ENCODE results near the gene CYBA.

Gene CYBA

DNA sequence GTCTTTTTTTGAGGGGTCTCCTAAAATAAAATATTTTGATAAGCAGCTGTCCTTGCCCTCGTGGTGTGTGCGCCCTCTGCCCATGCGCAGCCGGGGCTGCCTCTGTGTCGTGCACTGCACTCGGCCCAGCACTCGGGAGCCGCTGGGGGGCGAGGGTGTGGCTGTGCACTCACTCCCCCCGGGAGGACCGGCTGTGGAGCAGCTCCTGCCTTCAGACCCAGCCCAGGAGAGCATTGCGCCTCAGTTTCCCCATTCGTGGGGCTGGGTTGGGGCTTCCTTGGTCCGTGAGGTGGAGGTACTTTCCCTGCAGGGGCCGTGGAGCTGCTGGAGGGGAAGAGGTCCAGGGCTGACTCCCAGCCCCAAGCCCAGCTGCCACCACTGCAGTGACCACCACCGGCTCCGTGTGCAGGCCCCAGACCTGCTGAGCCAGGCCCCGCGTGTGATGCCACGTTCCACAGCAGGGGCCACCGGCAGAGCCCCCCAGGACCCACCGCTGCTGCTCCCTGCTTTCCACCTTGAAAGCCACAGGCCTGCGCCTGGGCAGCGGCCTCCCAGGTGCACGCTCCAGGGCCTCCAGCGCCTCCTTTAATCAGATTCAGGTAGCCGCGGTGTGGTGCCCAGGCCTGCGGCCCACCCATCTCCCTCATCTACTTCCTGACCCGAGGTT is 18.8 kb downstream of the CYBA start:
- no peak for DNase-seq (ENCODE audit: low read depth in 3 of 3, low spot score in 1 of 3)

DNA sequence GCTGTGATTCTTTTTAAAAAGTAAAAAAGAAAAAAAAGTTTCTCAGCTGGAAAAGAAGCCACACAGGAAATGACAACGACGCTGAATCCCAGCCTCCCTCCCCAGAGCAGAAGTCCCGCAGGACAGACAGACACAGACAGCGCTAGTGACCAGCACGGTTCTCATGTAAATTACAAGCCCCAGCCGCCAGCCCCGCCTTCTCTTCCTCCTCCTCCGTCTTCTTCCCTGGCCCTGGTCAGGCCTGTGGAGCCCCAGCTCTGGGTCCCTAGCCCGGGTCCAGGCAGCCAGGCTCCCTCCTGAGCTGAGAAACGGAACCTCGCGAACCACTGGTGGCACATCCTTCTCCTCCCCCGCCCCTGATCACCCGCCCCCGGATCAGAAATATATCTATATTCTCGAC is 19.5 kb downstream of the CYBA start:
- no peak for DNase-seq (ENCODE audit: low read depth in 3 of 3, low spot score in 1 of 3)

DNA sequence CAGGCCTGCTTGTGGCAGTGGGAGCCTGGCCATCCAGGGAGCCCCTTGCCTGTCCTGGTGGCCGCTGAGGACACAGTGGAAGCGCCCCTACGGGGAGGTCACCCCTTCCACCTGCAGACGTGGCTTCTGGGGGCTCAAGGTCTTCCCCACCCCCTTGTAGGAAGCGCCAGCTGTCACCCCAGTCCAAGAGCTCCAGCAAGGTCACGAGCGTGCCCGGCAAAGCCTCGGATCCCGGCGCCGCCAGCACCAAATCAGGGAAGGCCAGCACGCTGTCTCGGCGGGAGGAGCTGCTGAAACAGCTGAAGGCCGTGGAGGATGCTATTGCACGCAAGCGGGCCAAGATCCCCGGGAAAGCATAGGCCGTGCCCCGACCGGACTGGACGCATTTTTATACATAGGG is 19.9 kb downstream of the CYBA start:
- DNase-seq (ENCODE audit: low read depth in 3 of 3, low spot score in 1 of 3): no peak

DNA sequence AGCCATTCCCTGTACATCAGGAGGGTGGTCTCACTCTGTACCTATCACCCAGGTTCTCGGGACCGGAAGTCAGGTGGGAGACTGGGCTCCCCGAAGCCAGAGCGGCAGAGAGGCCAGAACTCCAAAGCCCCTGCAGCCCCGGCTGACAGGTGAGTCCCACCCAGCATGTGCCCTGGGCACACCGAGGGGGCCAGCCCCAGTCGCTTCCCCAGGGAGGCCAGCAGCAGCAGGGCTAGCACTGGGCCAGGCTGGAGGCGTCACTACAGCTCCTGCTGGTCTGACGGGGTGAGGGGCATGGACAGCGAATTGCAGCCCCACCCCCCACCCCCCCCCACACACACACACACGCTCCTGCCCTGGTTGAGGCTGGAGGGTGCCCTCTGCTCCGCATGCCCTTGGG is 20.4 kb downstream of the CYBA start:
- DNase-seq (ENCODE audit: low read depth in 3 of 3, low spot score in 1 of 3): no peak

DNA sequence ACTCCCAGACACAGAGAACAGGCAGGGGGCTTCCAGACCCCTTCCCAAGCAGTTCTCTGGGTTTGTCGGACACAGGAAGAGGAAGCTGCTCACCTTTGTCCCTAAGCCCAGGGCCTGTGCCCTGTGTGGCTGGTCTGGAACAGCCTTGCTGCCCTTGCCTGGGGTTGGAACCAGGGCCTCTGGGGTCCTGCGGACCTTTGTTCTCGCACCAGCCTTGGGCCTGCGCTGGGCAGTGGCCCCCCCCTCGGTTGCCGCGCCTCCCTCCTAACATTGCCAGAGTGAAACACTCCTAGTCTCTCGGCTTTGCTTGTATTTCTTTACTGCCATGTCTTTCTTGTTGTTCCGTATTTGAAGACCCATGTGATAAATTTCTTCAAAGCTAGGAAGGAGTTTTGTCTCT is 21.0 kb downstream of the CYBA start:
- no peak for DNase-seq (ENCODE audit: low read depth in 3 of 3, low spot score in 1 of 3)

DNA sequence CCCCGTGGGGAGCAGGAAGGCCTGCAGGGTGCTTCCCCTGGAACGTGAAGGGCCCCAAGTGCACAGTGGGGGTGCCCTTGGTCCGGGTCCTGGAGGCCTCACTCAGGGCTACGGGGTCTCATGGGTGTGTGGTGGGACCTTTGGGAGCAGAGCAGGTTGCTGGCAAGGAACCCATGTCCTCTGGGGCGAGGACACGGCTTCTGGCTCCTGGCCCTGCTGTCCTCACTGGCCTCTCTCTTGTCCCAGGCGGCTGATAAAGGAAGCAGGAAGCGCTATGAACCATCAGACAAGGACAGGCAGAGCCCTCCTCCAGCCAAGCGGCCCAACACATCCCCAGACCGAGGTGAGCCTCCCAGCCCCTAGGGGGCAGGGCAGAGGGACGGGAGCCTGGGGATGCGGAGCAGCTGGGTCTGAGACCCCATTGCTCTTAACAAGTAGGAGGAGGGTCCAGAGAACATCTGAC is 22.3 kb downstream of the CYBA start:
- DNase-seq (ENCODE audit: low read depth in 3 of 3, low spot score in 1 of 3): no peak

DNA sequence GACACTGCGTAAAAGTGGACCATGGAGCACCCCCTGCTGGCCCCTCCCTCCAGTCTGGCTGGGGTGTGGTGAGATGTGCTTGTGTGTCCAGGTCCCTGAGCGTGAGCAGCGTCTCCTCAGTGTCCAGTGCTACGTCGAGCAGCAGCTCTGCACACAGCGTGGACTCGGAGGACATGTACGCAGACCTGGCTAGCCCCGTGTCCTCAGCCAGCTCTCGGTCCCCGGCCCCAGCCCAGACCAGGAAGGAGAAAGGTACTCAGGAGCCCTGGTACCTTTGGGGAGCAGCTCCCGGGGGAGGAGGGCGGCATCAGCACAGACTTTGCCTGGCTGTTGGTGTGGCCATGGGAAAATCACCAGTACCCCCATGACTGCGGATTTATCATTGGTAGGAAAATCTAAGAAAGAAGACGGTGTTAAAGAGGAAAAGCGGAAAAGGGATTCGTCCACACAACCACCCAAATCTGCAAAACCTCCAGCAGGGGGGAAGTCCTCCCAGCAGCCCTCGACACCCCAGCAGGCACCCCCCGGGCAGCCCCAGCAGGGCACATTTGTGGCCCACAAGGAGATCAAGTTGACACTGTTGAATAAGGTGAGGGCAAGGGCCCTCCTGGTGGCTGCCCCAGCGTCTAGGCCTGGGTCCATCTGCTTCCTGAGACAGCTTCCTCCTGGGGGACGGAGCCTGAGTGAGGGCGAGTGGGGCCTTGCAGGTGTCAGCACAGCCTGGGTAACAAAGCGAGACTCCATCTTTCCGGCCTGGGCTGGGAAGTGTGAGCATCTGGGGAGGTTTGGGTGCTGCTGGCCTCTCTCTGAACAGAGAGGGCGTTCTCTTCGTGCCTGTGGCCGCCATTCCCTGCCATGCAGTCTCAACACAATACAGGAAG is 23.1 kb downstream of the CYBA start:
- DNase-seq (ENCODE audit: low read depth in 3 of 3, low spot score in 1 of 3): no peak

DNA sequence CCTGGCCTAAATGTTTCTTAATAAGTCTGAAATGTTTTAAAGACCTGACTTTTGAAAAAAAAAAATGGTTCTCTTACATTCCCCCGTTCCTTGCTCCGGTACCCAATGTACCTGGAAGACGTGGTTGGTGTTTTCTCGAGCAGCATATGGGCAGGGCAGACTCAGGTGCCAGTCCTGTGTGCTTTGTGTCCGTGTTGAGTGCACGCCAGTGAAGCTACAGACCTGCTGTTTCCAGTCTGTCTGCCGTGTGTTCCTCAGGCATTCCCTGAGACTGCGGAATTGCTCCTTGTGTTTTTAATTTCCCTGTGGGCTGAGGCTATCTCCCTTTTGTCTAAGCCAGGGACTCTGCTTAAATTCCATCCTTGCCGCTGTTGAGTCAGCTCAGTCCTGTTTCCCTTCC is 24.2 kb downstream of the CYBA start:
- DNase-seq (ENCODE audit: low read depth in 3 of 3, low spot score in 1 of 3): no peak

DNA sequence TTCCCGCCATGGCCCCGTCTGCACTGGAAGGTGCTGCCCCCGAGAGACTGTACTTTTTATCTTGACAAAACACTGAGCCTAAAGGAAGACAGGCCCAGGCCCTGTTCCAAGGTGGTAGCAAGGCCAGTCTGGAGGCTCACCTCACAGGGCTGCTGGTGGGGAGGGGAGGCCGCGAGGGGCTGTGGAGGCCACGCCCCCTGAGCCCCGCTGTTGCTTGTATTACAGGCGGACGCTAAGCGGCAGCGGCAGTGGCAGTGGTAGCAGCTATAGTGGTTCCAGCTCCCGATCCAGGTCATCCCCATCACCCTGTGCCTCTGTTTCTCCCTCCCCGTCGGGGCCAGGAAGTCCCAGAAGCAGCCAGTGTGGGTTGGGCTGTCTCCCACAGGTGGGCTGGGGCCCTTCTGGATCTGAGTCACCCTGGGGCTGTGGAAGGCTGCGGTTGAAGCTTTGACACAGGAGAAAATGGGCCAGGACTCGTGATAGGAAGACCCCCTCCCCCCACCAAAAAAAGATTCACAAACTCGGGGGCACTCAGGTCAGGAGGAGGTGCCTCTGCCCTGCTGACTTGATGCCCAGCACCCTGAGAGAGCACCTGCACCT is 25.8 kb downstream of the CYBA start:
- DNase-seq (ENCODE audit: low read depth in 3 of 3, low spot score in 1 of 3): no peak

DNA sequence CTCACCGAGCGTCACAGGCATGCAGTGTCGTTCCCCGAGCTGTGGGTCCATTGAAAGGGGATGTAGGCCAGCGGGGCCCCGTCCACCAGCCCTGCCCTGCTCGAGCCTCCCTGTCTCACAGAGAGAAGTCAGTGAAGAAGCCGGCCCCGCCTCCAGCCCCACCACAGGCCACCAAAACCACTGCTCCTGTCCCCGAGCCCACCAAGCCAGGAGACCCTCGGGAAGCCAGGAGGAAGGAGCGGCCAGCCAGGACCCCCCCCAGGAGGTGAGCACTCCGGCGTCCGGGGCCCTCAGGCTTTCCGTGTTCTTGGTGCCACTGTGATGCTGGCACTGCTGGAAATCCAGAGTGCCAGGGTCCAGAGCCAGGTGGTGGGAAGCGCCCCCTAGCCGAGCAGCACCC is 26.4 kb downstream of the CYBA start:
- no peak for DNase-seq (ENCODE audit: low read depth in 3 of 3, low spot score in 1 of 3)

DNA sequence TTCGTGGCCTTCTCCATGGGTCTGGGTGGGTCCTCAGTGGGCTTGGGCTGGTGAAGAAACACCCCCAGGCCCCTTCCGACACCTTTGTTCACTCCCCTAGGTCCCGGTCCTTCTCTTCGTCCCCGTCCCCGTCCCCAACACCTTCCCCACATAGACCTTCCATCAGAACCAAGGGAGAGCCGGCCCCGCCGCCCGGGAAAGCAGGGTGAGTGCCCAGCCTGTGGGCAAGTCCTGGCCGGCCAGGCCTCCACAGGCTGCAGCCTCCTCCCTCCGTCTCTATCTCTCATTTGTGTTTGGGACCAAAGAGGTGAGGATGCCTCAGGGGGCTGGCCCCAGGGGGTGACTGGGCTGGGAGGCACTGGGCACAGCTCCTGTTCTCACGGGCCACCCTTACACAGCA is 27.0 kb downstream of the CYBA start:
- DNase-seq (ENCODE audit: low read depth in 3 of 3, low spot score in 1 of 3): no peak

DNA sequence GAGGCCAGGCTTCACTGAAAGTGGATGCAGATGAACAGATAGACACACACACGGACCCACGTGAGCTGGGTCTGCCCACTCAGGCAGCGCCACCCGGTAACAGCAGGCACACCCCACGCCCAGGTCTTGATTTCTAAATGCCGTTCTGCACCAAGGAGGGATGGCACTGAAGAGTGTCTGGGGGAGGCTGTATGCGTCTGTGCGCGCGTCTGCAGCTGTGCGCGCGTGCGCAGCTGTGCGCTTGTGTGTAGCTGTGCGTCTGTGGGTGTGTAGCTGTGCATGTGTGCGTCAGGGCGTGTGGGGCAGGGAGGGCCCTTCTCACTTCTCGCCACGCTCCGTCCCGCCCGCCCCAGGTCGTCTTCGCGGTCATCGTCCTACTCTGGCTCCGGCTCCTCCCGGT is 28.0 kb downstream of the CYBA start:
- no peak for DNase-seq (ENCODE audit: low read depth in 3 of 3, low spot score in 1 of 3)

DNA sequence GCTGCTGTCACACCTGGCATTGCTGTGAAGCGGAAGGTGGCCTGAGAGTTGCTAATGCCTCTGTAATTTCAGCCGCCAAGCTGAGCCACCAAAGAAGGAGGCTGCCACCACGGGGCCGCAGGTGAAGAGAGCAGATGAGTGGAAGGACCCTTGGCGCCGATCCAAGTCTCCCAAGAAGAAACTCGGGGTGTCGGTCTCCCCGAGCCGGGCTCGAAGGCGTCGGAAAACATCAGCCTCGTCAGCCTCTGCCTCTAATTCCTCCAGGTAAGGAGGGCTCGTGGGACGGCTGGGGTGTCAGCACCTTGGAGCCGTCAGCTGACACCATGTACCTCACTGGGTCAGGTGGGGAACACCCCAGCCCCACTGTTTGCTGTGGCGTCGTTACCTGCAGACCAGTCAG is 28.7 kb downstream of the CYBA start:
- no peak for DNase-seq (ENCODE audit: low read depth in 3 of 3, low spot score in 1 of 3)

DNA sequence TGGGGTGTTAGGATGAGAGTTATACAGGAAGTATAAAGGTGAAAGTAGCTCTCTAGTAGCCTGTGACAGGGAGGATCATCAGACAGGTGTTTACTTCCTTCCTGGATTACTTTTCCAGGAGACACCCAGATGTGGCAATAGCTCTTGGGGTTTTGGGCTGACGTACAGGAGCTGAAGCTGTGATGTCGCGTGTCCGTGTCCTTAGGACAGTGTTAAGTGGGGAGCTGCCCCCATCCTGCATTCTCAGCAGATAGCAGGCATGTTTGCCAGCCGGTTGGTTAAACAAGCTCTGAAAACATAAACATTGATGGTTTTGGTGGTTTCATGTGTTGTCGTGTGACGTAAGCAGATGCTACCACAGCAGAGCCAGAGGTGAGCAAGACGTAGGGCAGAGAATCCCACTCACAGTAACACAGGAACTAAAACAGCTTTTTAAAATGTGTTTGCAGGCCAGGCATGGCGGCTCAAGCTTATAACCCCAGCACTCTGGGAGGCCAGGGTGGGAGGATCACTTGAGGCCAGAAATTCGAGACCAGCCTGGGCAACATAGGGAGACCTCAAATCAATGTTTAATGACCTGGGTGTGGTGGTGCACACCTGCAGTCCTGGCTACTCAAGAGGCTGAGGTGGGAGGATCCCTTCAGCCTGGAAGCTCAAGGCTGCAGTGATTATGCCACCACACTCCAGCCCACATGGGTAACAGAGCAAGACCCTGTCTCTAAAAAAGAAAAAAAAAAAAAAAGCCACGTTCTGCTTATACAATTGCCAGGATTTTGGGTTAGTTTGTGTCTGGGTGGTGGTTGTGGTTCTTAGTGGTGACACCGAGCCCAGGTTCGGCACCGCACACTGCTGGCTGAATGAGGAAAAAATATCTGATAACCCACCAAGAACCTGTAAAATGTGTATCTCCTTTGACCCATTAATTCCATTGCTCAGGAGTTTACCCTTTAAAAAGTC is 30.7 kb downstream of the CYBA start:
- DNase-seq (ENCODE audit: low read depth in 3 of 3, low spot score in 1 of 3): peak in 2 of 3 donors; percentile 22 to 39

DNA sequence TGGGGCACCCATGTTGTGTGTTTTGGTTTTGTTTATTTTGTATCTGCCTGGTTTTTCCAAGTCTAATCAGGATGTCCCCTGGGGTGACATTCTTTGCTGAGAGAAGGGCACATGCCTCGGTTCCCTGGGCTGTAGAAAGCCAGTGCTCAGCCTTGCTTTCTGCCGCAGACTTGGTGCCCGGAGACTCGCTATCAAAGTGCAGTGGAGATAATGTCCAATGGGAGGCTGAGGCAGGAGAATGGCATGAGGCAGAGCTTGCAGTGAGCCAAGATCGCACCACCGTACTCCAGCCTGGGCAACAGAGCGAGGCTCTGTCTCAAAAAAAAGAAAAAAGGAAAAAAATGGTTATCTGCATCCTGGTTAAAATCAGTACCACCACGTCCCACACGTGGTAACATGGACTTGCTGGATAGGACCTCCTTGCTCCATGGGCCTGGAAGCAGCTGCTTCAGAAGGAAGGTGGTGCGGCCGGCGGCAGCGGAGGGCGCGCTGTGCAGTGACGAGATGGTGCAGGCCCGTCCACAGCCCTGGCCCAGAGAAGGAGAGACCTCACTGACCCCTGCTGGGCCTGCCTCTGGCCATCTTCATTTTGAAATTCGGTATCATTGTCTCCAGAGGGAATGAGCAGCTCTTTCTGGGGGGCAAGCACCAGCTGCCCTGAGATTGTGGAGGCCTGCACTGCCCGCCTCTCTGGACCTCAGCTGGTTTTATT is 31.7 kb downstream of the CYBA start:
- DNase-seq (ENCODE audit: low read depth in 3 of 3, low spot score in 1 of 3): no peak

DNA sequence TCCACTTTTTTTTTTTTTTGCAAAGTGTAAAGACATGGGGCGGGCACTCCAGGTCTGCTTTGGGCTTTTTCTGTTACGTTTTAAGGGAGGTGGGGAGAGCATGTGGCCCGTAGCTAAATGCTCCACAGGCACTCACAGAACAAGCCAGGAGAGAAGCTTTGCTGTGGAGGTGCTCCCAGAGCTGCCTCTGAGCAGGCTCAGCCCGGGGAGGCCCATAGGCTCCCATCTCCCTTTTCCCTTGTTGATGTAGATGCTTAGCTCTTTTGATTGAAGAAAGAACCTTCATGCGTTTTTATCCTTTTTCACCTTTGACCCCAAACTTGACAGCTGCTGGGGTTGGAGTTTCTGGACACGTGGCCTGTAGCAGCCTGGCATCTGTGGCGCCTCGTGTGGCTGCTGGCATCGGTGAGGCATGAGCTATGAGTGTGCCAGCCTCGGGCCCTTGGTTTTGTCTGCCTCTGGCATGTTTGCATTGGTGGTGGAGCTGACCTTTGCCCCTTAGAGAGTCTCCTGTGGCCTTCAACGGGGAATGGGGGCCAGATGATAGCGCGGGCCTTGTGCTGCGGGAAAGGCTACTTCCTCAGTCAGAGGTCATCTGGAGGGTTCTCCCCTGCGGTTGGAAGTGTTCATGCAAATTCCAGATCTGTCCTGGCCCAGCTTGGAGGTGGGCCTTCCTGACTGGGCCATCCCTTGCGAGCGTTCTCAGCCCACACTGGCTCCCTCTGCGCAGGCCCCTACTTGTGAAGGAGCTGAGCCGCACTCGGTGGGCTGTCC is 32.5 kb downstream of the CYBA start:
- no peak for DNase-seq (ENCODE audit: low read depth in 3 of 3, low spot score in 1 of 3)

DNA sequence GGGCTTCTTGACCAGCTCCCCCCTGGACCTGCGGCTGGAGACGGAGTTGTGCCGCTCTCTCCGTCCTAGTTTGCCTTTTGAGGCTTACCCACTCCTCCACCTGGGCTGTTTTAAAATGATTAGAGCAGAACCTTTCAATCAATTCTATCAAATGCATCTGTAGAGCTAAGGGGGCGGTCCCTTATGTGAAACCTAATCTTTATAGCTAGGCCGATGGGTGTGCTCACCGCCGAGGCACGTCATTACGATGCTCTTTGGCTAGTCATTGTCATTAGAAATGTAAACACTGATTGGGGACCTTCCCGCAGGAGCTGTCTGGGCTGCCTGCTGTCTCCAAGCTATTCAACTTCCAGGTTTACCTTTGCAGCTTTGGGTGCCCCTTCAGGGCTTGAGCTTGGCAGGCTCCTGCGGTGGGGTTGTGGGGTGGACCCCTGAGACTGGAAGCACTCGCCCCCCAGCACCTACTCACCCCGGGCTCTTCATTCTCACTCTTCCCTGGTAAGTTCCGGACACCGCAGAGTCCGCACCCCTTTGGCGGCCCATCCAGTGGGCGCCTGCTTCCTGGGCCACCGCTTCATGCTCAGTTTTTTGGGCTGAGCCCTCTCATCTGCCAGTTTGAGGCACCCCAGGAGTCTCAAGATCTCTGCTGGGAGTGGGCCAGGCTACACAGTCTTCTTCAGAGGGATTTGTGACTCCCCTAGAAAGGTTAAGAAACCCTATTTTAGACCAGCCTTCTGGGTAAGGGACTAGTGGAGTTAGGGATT is 33.4 kb downstream of the CYBA start:
- DNase-seq (ENCODE audit: low read depth in 3 of 3, low spot score in 1 of 3): no peak

DNA sequence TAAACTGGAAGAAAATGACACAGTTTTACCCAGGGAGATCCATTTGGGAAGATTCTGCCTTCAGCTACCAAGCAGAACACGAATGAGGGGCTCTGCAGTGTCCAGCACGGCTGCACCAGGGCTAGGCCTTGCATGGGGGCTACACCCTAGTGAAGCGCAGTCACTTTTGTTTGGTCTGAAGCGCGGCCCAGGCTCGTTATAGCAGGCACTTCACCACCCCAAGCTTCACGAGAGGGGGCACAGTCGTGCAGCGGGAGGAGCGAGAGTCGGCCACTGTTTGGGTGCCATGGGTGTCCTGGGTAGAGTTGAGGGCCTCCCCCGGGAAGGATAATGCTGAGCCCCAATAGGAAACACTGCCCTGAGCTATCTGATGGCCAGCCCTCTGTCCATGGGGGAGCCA is 34.1 kb downstream of the CYBA start:
- DNase-seq (ENCODE audit: low read depth in 3 of 3, low spot score in 1 of 3): no peak

DNA sequence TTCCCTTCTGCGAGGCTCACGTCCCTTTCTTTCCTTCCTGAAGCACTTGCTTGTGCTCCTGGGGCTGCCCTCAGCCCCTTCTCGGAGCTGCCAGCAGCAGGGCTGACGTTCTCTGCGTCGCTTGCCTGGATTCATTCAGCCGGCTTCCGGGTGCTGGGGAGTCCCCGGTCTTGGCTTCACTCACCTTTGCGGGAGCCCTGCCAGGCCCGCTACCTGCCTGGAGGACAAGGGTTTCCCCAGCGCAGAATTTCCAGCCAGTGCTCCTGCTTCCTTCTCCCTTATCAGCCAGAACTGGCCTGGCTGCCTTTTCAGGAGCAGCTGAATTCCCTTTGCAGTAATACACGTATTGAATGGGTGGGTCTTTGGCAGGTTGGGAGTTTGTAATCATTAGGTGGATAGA is 34.5 kb downstream of the CYBA start:
- DNase-seq (ENCODE audit: low read depth in 3 of 3, low spot score in 1 of 3): no peak
